Activated naive CD4-positive, alpha-beta T cell (primary cell): ENCODE measurements around the gene KLF14.
"Not testable (repeated sequence)": the region's sequence is repeated elsewhere in the genome, so short reads cannot be mapped to it uniquely, and the experiment has no call there.

Source experiments
- DNase-seq, 4 experiments: peaks; one replicate each; lab custom pipeline; 2025; lab: John Stamatoyannopoulos, UW

KLF14 gene

DNA sequence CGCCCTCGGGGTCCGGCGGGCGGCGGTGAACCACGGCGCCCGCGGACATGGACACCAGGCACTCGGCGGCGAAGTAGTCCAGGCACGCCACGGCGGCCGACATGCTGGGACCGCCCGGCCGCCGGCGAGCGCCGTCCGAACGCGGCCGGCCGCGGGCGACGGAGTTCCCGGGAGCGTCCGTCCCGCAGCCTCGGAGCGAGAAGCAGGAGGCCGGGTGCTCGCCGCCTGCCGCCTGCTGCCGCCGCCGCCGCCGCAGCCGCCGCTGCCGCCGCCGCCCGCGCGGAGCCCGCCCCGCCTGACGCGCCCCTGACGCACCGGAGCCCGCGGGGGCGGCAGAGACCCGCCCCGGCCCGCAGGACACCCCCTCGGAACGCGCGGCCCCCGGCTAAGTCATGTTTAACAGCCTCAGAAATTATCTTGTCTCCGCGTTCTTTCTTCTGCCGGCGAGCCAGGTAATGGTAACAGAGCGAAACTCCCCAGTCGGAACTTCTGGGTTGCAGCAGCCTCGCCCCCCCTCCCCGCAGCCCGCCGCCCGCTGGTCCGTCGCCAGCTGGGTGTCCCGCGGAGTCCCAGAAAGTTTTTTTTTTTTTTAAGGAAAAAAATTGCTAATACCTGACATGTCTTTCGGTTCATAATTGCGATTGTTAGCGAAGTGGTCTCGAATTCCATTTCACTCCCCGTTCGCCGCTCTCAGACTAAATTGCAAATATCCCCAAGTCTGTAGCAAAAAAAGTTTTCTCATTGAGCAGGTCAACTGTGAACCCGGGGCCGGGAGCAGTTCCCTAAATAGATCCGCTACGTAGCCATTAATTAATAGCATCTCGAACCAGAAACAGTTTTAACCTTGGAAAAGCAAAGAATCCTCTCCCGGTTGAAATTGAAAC is at the start of gene KLF14:
TSS of gene KLF14 (minus strand) at position 277 of the 884 bp plus-strand sequence. CDS start at position 103, 174 bp downstream.
- DNase-seq: peak in 1 of 4 experiments; percentile 10

DNA sequence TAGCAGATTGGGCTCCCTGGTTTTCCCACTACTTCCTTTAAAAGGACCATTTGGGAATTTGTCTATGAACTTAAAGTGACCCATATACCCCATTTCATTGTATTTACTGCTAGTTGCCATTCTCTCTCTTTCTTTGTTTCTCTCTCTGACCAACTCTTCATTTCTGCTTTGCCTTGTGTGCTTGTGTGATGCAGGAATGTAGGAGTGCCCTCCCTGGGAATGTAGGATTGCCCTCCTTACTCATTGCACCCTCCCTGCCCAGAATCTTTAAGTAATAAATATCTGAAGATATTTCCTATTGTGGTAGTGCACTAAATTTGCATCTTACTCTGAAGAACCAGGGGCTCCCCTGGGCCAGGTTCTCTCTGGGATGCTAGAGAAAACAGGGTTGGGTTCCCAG is 47.3 kb upstream of the KLF14 start:
- no peak for DNase-seq

DNA sequence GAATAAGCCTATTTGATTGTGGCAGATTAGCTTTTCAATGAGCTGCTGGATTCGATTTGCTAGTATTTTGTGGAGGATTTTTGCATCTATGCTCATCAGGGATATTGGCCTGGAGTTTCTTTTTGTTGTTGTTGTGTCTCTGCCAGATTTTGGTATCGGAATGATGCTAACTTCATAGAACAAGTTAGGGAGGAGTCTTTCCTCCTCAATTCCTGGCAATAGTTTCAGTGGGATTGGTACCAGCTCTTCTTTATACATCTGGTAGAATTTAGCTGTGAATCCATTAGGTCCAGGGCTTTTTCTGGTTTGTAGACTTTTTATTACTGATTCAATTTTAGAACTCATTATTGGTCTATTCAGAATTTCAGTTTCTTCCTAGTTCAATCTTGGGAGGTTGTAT is 43.4 kb upstream of the KLF14 start:
- DNase-seq: no peak

DNA sequence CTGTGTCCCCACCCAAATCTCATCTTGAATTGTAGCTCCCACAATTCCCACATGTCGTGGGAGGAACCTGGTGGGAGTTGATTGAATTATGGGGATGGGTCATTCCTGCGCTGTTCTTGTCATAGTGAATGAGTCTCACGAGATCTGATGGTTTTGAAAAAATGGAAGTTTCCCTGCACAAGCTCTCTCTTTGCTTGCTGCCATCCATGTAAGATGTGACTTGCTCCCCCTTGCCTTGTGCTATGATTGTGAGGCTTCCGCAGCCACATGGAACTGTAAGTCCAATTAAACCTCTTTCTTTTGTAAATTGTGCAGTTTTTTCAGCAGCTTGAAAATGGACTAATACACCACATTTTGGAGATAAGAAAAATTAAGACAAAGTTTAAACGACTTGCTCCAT is 38.4 kb upstream of the KLF14 start:
- not testable (repeated sequence) for DNase-seq

DNA sequence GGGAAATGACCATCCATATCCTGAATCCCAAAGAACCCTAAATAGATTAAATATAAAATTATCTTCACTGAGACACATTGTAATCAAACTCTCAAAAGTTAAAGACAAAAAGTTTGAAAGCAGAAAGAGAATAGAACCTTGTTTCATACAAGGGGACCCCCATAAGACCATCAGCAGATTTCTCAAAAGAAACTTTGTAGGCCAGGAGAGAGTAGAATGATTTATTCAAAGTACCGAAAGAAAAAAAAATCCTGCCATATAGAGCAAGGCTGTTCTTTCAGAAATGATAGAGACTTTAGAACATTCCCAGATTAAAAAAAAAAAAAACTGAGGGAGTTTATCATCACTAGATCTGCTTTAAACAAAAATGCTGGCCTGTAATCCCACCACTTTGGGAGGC is 34.8 kb upstream of the KLF14 start:
- DNase-seq: no peak

DNA sequence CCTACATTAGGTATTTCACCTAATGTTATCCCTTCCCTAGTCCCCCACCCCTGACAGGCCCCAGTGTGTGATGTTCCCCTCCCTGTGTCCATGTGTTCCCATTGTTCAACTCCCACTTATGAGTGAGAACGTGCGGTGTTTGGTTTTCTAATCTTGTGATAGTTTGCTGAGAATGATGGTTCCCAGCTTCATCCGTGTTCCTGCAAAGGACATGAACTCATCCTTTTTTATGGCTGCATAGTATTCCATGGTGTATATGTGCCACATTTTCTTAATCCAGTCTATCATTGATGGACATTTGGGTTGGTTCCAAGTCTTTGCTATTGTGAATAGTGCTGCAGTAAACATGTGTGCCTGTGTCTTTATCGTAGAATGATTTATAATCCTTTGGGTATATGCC is 30.6 kb upstream of the KLF14 start:
- not testable (repeated sequence) for DNase-seq

DNA sequence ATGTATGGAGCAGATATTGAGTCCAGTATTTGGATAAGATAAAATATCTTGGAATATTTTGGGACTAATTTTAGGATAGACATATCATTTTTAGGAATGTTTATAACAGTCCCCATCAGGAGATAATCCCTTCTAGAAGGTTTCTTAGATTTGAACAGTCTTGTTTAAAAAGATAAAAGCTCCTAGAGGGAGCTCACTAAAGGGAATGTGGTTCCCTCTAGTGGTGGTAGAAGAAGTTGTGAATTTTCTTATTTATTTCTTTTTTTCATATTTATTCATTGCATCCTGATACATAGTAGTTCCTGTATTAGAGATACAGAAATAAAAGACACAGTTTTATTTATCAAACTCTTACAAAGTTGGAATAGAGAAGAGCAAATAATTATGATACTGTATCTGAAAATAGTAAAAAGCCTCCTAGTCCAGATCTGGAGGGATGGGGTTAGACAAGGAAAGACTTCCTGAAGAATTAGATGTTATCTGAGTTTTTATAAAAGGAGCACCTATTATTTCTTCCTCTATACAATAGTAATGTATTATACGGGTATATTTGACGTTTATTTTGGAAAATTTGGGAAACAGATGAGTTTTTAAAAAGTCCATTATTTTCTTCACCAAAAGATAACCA is 24.5 kb upstream of the KLF14 start:
- DNase-seq: no peak

DNA sequence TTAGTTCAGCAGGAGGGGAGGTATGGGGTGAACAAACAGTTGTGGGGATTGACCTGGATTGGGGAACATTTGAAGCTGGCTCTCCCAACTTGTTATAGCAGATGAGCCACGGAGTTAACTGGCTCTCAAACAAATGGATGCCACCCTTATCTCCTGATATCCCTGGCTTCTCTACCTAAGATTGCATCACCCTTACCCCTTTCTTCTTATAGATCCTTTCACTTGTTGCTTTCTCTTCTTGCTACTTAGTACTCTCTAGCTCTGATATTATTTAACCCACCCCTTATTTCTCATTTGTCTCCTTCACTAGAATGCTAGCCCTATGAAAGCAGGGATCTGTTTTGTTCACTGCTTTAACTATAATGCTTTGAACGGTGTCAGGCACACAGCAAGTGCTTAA is 22.3 kb upstream of the KLF14 start:
- no peak for DNase-seq

DNA sequence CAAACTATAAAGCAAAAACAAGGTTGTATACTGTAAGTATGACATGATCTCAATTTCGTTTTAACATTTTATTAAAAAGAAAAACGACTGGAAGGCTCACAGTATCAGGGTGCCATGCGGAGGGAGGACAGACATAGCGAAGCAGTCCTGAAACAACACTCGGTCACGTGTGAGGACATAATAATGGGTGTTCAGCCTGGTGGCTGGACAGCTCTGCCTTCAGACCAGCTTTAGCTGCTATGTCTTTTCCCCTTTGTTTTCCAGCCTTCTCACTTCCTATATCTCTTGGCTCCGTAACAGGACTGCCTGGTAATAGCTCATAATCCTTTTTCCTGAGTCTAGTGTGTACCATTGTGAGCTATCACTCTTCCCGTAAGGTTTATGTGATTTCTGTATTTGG is 18.4 kb upstream of the KLF14 start:
- no peak for DNase-seq

DNA sequence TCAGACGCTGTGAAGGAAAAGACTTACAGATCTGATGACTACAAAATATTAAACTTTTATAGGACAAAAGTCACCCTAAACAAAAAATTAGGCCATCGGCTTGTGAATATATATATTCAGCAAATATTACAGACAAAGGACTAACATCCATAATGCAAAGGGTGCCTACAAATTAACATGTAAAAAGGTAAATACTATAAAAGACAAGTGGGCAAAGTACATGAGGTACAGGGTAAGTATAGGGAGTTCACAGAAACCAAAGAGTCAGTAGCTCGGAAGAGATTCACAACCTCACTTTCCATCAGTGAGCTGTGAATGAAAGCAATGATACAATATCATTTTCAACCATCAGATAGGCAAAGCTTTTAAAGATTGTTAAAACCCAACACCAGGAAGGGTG is 16.7 kb upstream of the KLF14 start:
- DNase-seq: no peak

DNA sequence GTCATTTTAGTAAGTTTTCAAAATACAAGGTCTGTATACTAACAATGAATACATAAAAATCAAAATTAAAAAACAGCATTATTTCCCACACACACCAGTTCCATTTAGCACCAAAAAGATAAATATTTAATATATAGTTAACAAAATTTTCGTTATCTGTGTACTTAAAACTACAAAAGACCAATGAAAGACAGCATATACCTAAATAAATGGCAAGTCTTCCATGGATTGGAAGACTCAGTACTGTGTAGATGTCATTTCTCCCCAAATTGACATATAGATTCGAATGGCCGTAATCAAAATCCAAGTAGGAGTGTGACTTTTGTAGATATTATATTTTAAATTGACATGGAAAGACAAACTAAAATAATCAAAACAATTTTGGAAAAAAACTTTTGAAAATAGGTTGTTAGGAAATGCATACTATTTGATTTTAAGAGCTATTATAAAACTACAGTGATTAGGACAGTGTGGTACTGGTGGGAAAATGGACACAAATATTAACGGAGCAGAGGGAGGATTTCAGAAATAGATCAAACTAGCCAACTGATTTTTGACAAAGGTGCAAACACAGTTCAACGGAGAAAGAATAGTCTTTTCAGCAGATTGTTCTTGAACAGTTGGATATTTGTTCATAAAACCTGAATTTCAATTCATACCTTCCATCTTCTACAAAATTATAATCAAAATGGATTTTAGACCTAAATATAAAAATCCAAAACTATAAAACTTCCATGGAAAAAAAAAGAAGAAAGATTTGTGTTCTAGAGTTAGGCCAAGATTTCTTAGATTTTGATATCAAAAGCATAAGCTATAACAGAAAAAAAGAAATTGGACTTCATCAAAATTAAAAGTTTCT is 14.8 kb upstream of the KLF14 start:
- DNase-seq: no peak

DNA sequence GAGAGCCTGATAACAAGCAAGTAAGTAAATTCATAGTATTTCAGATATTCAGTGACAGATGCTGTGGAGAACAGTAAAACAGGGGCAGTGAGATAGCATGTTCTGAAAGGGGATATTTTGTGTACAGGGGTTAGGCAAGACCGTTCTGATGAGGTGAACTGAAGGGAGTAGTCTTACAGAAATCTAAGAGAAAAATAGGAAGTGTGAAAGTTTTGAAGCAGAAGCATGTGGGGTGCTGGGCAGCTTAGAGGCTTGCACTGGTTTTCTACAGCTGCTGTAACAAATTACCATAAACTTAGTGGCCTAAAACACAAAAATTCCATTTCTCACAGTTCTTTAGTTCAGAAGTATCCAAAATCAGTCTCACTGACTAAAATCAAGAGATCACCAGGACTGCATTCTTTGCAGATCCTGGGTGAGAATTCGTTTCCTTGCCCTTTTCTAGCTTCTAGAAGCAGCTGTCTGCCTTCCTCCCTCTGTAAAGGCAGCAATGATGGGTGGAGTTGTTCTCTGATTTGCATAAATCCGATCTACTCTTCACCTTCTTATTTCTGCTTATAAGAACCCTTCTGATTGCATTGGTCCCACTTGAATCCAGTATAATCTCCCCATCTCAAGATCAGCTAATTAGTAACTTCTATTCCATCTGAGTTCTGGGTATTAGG is 7.5 kb upstream of the KLF14 start:
- no peak for DNase-seq

DNA sequence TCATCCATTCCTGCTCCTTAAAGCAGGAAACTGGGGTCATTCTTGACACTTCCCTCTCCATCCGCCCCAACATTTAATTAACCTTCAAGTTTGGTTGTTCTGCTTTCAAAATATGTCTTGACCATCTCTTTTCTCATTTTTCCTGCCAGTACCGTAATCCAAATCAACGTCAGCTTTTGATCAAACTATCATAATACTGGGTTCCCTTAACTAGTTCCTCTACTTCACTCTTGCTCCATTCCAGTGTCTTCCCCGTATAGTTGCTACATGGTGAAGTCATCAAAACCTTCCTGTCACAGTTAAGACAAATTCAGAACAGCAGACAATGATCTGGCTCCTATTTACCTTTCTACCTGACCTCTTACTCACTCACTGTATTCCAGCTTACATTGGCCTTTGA is 6.6 kb upstream of the KLF14 start:
- DNase-seq: no peak

DNA sequence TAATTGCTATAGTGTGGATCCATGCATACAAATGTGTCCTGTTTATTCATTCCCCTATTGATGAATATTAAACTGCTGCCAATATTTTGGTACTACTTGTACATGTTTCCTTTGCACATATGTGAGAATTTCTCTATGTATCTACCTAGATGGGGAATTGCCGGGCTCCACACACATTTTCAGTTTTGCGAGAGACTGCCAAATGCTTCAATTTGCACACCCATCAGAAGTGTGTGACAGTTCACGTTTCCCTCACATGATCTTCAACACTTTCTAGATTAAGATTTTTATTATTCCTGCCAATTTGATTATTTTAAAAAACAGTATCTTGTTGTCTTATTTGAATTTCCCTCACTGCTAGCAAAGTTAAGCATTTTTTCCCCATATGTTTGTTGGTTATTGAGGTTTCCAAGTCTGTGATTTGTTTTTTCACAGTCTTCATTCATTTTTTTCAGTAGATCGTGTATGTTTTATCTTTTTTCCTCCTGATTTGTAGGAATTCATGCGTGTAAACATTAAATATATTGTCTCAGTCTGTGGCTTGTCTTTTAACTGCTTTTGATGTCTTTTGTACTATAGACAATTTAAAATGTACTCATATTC is 2.4 kb upstream of the KLF14 start:
- DNase-seq: no peak

DNA sequence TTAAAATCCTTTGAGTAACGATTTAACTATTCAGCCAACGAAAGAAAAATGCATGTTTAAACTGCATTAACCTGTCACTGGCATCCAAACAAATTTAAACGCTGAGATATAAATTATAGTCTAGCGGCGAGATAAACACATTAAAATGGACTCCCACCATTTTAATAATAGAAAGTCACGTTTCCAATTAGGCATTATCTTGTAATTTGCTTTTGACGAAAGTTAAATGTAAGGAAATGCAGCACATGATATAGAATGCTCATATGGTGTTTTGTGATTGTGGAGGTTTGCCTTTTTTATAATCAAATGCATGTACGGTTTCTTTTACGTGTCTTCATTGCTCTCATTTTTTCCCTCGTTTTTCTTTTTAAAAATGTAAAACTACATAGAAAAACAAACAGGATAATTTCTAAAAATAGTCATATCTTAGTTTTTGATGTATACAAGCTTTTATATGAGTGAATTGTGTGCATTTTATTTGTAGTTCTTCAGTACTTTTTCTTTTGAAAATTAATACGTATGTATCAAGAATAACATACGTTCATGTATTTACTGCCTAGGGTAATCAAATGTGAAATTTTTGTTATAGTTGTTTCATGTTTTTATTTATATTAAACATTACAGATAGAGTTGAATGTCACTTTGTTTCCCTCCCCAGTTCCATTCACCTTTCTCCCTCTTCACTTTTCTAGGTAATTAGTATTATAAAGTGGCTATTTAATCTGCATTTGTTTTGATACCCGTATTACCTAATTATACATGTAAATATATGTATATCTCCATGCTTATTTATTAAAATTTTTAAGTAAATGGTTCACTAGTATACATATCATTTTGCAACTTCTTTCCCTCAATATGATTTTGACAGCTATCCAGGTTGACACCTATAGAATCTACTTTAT is 1.1 kb upstream of the KLF14 start:
- no peak for DNase-seq

DNA sequence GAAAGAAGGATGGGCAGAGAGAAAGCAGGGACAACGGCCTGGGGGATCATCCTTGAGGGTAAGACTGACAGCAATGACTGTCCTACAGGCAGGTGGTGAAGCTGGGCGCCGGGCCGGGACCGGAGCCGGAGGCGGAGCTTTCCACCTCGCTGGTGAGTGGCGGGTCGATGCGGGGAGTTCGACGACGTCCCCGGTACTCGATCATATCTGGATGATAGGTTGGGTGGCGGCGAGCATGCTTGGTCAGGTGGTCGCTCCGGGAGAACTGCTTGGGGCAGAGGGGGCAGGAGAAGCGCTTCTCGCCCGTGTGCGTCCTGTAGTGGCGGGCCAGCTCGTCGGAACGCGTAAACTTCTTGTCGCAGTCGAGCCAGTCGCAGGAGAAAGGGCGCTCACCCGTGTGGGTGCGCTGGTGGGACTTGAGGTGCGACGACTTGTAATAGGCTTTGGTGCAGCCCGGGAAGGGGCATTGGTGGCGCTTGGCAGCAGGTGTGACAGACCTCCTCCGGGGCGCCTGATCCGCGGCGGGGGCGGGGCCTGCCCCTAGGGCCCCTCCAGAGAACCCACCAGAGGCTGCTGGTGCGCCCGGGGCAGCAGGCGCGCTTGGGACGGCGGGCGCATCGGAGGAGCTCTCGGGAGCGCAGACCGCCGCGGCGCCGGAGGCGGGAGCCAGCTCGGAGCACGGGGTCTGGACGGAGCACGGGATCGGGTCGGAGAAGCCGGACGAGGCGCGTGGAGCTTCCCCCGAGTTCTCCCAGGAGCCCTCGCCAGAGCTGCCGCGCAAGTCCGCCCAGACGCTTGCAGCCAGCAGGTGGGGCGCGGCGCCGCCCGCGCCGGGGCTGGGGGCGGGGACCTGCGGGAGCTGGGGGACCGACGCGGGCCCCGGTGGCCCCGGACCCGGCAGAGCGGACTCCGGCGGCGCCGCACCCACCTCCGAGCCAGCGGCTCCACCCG is 752 bp downstream of the KLF14 start:
- DNase-seq: peak in 1 of 4 experiments; percentile 14

DNA sequence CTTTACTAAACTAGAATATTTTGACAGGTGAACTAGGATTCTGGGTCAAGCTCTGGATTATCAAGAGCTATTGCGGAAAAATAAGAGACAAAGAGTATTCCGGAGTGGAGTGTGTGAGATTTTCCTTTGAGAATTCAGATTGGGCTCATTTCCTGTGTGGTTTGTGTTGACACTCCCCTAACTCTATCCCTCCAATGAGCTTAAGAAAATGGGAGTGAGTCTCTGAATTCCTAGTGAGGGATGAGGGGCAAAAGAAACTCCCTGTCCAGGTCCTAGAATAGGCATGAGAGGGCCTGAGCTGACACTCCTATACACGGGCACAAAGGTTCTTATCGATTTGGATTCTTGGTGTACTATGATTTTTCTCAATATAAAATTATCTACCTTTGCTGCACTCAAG is 10.2 kb downstream of the KLF14 start:
- DNase-seq: no peak

DNA sequence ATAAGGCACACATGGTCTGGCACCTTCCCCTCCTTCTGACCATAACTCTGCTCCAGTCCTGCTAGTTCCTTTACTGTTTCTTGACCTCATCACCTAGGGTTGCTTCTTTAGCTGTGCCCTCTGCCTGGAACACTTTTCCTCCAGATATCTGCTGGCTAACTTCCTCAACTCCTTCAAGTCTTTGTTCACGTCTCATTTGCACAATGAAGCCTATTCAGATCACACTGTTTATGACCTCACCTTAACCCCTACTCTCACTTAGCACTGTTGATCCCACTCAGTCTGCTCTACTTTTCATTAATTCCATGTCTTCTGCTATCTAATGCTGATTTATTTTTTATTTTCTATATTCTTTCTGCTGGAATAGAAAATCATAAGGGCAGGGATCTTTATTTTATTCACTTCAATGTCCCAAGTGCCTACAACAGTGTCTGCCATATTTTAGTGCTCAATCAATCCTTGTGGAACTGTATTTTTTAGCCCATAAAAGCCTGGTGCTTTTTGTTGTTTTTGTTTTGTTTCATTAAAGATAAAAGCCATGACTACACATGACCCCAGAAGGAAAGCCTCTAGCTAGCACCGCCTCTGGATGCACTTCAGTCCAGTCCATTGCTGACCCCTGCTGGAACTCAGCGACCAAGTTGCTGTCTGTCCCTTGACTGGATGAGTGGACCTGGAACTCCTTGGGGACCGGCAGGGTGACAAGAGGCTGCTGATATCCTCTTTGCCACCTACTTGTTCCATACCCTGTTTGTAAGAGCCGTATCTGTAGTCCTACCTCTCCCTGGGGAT is 12.3 kb downstream of the KLF14 start:
- DNase-seq: no peak

DNA sequence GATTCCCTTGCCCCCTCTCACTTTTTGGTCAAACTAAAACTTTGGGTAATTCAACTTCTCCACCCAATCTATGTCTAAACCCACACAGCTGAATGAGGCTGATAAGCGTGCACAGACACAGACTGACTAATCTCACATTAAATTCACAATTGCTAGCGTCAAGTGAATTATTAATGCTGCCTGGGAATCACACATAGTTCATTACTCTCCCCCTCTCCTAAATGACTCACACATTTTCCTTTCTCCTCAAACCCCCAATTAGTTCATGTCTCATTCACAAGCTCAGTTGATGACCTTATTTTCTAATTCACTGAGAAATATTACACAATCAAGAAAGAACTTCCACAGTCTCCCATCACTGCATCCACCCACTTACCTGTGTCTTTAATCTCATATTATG is 14.5 kb downstream of the KLF14 start:
- DNase-seq: no peak
